HG02763 (cell line): ENCODE measurements around the gene TRAPPC12.
"Not testable (repeated sequence)": the region's sequence is repeated elsewhere in the genome, so short reads cannot be mapped to it uniquely, and the experiment has no call there.

Source experiments
- ATAC-seq: cut with Tn5 transposase; IDR thresholded peaks from one replicate; pipeline ENCODE4 v1.9.1; 2021; ENCODE audit warnings: mild to moderate bottlenecking, moderate library complexity; ENCODE audit not compliant: unreplicated experiment

TRAPPC12 gene

GRCh38 chr2:3368261-3368722 is 11.2 kb upstream of the TRAPPC12 start:
- no peak for ATAC-seq

DNA sequence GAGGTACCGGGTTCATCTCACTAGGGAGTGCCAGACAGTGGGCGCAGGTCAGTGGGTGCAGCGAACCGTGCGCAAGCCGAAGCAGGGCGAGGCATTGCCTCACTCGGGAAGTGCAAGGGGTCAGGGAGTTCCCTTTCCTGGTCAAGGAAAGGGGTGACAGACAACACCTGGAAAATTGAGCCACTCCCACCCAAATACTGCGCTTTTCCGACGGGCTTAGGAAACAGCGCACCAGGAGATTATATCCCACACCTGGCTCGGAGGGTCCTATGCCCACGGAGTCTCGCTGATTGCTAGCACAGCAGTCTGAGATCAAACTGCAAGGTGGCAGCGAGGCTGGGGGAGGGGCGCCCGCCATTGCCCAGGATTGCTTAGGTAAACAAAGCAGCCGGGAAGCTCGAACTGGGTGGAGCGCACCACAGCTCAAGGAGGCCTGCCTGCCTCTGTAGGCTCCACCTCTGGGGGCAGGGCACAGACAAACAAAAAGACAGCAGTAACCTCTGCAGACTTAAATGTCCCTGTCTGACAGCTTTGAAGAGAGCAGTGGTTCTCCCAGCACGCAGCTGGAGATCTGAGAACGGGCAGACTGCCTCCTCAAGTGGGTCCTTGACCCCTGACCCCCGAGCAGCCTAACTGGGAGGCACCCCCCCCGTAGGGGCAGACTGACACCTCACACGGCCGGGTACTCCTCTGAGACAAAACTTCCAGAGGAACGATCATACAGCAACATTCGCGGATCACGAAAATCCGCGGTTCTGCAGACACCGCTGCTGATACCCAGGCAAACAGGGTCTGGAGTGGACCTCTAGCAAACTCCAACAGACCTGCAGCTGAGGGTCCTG is 9.9 kb upstream of the TRAPPC12 start:
- ATAC-seq = not testable (repeated sequence)

DNA sequence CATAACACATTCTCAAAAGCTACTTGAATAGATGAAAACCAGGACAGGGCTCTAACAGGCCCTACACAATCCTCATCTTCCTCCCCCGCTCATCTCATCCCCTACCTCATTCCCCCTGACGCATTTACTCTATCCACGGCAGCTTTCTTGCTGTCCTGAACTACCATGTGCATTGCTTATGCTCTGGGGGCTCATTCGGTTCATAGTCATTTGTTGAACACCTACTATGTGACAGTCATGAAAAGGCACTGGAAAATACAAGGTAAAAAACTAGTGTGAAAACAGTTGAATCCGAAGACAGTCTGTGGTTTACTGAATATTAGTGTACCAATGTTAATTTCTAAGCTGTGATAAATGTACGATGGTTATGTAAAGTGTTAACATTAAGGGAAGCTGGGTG is 2.7 kb upstream of the TRAPPC12 start:
- ATAC-seq = no peak

- peak; percentile 12 for ATAC-seq
These were observed 2.2 kb upstream of the TRAPPC12 start for GRCh38 chr2:3377279-3377611.

DNA sequence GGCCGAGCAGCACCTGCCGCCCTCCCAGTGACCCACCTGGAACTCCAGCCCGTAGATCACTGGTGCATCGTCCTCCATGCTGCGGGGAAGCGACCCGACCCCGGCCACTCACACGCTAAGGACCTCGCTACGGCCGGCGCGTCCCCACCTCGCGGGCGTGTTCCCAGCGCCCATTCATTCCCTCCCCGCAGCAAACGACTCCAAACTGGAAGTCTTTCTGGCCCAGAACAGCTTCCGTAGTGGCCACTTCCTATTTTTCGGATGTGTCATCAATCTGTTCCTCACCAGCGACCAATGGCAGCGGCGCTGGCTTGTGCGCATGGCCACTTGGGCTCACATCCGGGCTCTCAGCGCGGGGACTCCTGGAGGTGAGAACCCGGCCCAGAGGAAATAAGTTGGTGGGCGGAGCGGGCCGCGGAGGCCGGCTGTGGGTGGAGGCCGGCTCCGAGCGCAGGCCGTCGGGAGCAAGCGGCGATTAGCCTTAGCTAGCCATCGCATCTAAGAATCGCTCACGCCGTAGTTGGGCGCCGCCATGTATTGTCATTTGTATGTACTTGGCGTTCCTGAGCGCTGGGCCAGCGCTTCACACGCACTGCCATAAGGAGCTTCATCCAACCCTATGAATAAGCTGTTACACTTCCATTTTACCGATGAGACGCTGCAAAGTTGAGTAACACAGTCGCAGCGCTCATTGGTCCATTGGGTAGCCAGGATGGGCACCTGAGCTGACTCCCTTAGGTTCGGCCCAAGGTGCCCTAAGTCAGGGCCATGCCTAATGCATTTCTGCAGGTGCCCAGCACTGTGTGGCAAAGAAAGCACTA is 1.7 kb upstream of the TRAPPC12 start, which contains the start of gene EIPR1:
EIPR1 (minus strand) TSS at position 207 of the 821 bp plus-strand sequence; CDS start at position 78, 129 bp downstream.
- peak; percentile 76 for ATAC-seq

GRCh38 chr2:3379339-3379646 is 201 bp upstream of the TRAPPC12 start:
- ATAC-seq = no peak

DNA sequence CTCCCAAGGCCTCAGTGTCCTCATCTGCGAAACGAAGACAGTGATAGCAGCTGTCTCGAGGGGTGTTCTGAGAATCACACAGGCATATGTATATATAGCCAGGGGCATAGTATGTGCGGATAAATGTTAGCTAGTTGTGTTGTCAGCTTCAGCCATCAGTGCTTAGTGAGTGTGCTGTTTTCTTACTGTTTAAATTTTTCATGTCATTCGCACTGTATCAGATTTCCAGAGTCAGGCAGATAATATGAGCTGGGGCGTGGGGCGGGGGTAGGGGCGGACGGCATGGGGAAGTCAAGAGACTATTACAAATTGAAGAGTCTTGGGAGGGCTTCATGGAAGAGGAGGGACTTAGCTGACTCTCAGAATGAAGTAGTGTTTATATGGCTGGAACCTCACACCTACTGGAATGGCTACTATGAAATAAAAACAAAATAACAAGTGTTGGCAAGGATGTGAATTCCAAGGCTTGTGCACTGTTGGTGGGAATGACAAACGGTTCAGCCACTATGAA is 7.0 kb downstream of the TRAPPC12 start:
- ATAC-seq = no peak

- ATAC-seq = no peak
These were observed 7.5 kb downstream of the TRAPPC12 start for GRCh38 chr2:3387011-3387410.

DNA sequence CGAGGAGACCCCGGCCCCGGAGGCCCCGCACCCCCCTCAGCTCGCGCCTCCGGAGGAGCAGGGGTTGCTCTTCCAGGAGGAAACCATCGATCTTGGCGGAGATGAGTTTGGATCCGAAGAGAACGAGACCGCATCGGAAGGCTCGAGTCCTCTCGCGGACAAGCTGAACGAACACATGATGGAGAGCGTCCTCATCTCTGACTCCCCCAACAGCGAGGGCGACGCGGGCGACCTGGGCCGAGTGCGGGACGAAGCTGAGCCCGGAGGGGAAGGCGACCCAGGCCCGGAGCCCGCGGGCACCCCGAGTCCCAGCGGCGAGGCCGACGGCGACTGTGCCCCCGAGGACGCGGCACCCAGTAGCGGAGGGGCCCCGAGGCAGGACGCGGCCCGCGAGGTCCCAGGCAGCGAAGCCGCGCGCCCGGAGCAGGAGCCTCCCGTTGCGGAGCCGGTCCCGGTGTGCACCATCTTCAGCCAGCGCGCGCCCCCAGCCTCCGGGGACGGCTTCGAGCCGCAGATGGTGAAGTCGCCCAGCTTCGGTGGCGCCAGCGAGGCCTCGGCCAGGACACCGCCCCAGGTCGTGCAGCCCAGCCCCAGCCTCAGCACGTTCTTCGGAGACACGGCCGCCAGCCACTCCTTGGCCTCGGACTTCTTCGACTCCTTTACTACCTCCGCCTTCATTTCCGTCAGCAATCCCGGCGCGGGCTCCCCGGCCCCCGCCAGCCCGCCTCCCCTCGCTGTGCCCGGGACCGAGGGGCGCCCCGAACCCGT is 8.3 kb downstream of the TRAPPC12 start:
- ATAC-seq = no peak

DNA sequence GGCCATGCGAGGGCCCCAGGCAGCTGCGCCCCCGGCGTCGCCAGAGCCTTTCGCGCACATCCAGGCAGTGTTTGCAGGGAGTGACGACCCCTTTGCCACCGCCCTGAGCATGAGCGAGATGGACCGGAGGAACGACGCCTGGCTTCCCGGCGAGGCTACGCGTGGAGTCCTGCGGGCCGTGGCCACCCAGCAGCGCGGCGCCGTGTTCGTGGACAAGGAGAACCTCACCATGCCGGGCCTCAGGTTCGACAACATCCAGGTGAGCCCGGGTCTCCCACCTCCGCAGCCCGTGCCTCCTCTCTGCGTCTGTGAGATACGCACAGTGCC is 8.9 kb downstream of the TRAPPC12 start:
- ATAC-seq = no peak

GRCh38 chr2:3389193-3389592 is 9.7 kb downstream of the TRAPPC12 start:
- ATAC-seq = no peak

- no peak for ATAC-seq
These were observed 10.5 kb downstream of the TRAPPC12 start for GRCh38 chr2:3390041-3390440.

DNA sequence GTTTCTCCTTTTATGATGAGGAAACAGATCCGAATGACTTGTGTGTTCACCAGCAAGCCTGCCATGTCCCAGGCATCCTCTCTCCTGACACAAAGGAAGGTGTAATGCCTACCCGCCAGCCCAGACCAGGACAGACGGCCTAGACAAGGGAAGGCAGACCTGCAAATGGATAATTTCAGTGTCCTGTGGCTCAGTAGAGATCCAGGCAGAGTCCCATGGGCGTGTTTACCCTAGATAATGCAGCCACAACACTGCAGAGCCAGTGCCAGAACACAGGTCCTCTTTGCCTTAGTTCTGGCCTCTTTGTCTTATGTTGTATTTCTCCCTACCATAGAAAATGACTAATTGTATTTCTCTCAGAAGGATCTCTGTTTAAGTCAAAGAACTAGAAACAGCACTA is 12.7 kb downstream of the TRAPPC12 start:
- ATAC-seq = no peak

GRCh38 chr2:3396920-3397559 is 17.5 kb downstream of the TRAPPC12 start:
- ATAC-seq = no peak

DNA sequence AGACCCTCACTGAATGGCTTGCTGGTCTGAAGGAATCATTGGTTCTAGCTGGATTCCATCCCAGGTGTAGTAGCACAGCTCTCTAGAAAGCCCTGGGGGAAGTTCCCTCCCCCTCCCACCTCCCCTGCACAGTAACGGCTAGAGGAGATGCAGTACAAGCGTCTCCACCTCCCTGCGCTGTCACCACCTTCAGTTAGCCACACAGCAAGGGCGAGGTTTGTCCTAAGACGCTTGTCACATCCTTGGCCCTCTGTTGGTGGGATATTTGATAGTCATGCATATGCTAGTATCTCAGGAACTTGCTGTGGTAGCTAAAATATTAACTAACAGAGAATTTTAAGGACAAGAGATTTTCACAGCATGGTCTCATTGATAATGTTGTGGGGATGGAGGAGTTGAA is 19.4 kb downstream of the TRAPPC12 start:
- ATAC-seq = no peak

DNA sequence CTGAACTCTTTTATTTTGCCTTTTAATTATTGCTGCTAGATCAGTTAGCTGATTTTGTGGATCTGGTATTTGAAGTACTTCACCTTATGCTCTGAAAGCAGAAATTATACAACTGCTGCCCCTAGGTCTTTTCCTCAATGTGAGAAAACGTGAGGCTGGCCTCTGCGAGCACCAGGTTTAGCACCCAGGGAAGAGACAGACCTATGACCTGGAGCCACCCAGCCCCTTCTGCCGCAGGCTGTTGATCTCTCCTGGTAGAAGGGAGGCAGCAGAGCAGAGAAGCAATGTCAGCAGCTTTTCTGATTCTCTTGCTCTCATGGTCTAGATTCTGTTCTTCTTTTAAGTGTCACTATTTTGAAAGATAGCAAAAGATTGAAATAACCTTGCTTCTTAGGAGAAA is 19.9 kb downstream of the TRAPPC12 start:
- no peak for ATAC-seq

- no peak for ATAC-seq
These were observed 20.3 kb downstream of the TRAPPC12 start for GRCh38 chr2:3399829-3400228.

GRCh38 chr2:3403587-3404334 is 24.3 kb downstream of the TRAPPC12 start:
- ATAC-seq = peak; percentile 97

- no peak for ATAC-seq
These were observed 24.9 kb downstream of the TRAPPC12 start for GRCh38 chr2:3404349-3404894.

DNA sequence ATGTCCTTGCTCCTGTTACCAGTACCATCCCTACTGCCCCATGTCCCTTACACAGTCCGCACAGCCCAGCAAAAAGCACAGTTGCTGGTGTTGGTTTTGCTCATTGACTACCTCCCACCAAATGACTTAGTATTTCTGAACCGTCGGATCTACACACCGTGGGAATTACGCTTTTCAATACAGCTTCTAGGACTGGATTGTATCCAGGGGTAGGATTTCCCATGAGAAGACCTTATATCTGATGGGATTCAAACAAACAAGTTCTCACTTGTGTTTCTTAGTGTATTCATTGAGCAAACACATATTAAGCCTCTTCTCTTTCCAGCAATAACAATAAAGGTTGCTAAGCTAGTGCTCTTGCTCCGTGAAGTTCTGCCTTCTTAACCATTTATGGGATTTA is 25.8 kb downstream of the TRAPPC12 start:
- no peak for ATAC-seq
